Endothelial cell of umbilical vein (primary cell): ENCODE data around the gene CFAP61. TPM values are rescaled to one million over a fixed set of nuclear protein-coding genes. Genes with fewer than 3 reads are reported as not detected.

Source experiments
- BruUV-seq: library from RNA; stranded (reverse); fragments of 400-500 nt; replicated peaks from 2 replicates; lab custom pipeline; 2021; lab: Mats Ljungman, UMichigan
- CTCF ChIA-PET: fragments of 300-600, 350-600 bp; sonication (Branson Sonifier 250); formaldehyde crosslinking; loops from one replicate; lab custom pipeline; 2021; ENCODE audit warnings: antibody characterized with exemption, inconsistent platforms; lab: Charles Lee
- POLR2A ChIA-PET: fragments of 300-600, 350-600 bp; sonication (Branson Sonifier 250); formaldehyde crosslinking; loops from one replicate; lab custom pipeline; 2021; ENCODE audit warnings: antibody characterized with exemption, inconsistent platforms; lab: Charles Lee
- DNase-seq: peaks from one replicate; pipeline ENCODE4 v3.0.0-alpha.2; 2011; ENCODE audit warnings: low read depth, low spot score
- FAIRE-seq: peaks from 2 replicates; lab custom pipeline; 2011; peaks lifted over from hg19 to GRCh38; lab: Jason Lieb, UNC
- H2AFZ ChIP-seq: 2 replicates; pipeline ENCODE4 v1.6.0; 2012; ENCODE audit warnings: low read depth, low read length, control low read depth, inconsistent platforms
- H3K27ac ChIP-seq: 2 replicates; pipeline ENCODE4 v1.5.1; 2011; ENCODE audit warnings: low read depth, mild to moderate bottlenecking, control low read depth, low read length, moderate library complexity; ENCODE audit not compliant: insufficient read depth
- H3K27me3 ChIP-seq, 2 experiments: 2 replicates each; pipeline versions ENCODE4 v1.6.0 to v1.6.1; 2011; ENCODE audit warnings: low read length in 2 of 2, mixed read lengths in 1 of 2; ENCODE audit not compliant: control insufficient read depth in 2 of 2, insufficient read depth in 2 of 2
- H3K36me3 ChIP-seq, 2 experiments: 2 replicates in 1 of 2; 3 replicates in 1 of 2; pipeline ENCODE4 v1.5.1; 2011; ENCODE audit warnings: low read length in 2 of 2, mild to moderate bottlenecking in 1 of 2, moderate library complexity in 1 of 2; ENCODE audit not compliant: control insufficient read depth in 2 of 2, insufficient read depth in 2 of 2; ENCODE audit errors: extremely low read depth in 1 of 2
- H3K4me1 ChIP-seq: 3 replicates; pipeline ENCODE4 v1.5.1; 2011; ENCODE audit warnings: mild to moderate bottlenecking, low read length; ENCODE audit not compliant: control insufficient read depth, insufficient read depth; ENCODE audit errors: extremely low read depth
- H3K4me2 ChIP-seq: 2 replicates; pipeline ENCODE4 v1.6.1; 2011; ENCODE audit warnings: low read length, control low read depth, mixed read lengths; ENCODE audit not compliant: insufficient read depth
- H3K4me3 ChIP-seq, 3 experiments: fragments of 200-600 bp in 1 of 3; sonication (generic), shearing (Covaris generic) in 1 of 3; replicated peaks in 1 of 3; 2 replicates each; pipeline ENCODE4 v1.5.1; 2011 to 2016; ENCODE audit warnings: control low read depth in 3 of 3, low read length in 3 of 3, mild to moderate bottlenecking in 2 of 3, inconsistent platforms in 1 of 3, low read depth in 1 of 3, moderate library complexity in 1 of 3; ENCODE audit not compliant: insufficient read depth in 1 of 3
- H3K79me2 ChIP-seq: 2 replicates; pipeline ENCODE4 v1.6.0; 2012; ENCODE audit warnings: low read length, inconsistent platforms; ENCODE audit not compliant: control insufficient read depth, insufficient read depth
- H3K9ac ChIP-seq: replicated peaks from 2 replicates; pipeline ENCODE3; 2011; ENCODE audit warnings: low read length, control low read depth; ENCODE audit not compliant: insufficient read depth; ENCODE audit errors: extremely low read depth
- H3K9me1 ChIP-seq: replicated peaks from 3 replicates; pipeline ENCODE4 v1.6.0; 2011; ENCODE audit warnings: mild to moderate bottlenecking, low read length; ENCODE audit not compliant: control insufficient read depth, insufficient read depth; ENCODE audit errors: extremely low read depth
- H3K9me3 ChIP-seq: replicated peaks from 2 replicates; pipeline ENCODE4 v1.5.1; 2012; ENCODE audit warnings: low read length, inconsistent platforms; ENCODE audit not compliant: control insufficient read depth, insufficient read depth
- H4K20me1 ChIP-seq: replicated peaks from 2 replicates; pipeline ENCODE3; 2011; ENCODE audit warnings: mild to moderate bottlenecking, low read length; ENCODE audit not compliant: control insufficient read depth, insufficient read depth; ENCODE audit errors: extremely low read depth
- CTCF ChIP-seq, 2 donors: IDR thresholded peaks; 1 replicate in 1 of 2; 2 replicates in 1 of 2; pipeline ENCODE4 v1.5.1; 2011; ENCODE audit warnings: low read length in 2 of 2, mild to moderate bottlenecking in 2 of 2, moderate library complexity in 2 of 2, control low read depth in 1 of 2, inconsistent platforms in 1 of 2, low read depth in 1 of 2; ENCODE audit not compliant: insufficient read depth in 1 of 2; ENCODE audit errors: extremely low read depth in 1 of 2
- EZH2 ChIP-seq: IDR thresholded peaks from 2 replicates; pipeline ENCODE4 v1.6.1; 2012; ENCODE audit warnings: borderline replicate concordance, low read depth, mild to moderate bottlenecking, moderate library complexity, low read length, inconsistent platforms; ENCODE audit not compliant: severe bottlenecking
- FOS ChIP-seq: IDR thresholded peaks from 2 replicates; pipeline ENCODE4 v1.6.1; 2011; ENCODE audit warnings: mild to moderate bottlenecking, low read length, moderate library complexity, borderline replicate concordance; ENCODE audit not compliant: insufficient read depth
- GATA2 ChIP-seq: IDR thresholded peaks from 2 replicates; pipeline ENCODE4 v1.7.0; 2011; ENCODE audit warnings: low read depth, mild to moderate bottlenecking, moderate library complexity, mixed read lengths, low read length; ENCODE audit not compliant: insufficient read length, insufficient read depth
- JUN ChIP-seq: IDR thresholded peaks from 2 replicates; pipeline ENCODE4 v1.6.1; 2011; ENCODE audit warnings: borderline replicate concordance, low read depth; ENCODE audit not compliant: insufficient read length, insufficient read depth
- MAX ChIP-seq: IDR thresholded peaks from 2 replicates; pipeline ENCODE4 v1.6.1; 2011; ENCODE audit not compliant: insufficient read depth, insufficient read length
- MYC ChIP-seq: IDR thresholded peaks from one replicate; pipeline ENCODE4 v1.6.1; 2011; ENCODE audit warnings: mild to moderate bottlenecking, low read depth, low read length
- POLR2A ChIP-seq: IDR thresholded peaks from 2 replicates; pipeline ENCODE4 v1.6.1; 2012; ENCODE audit warnings: low read depth, mild to moderate bottlenecking, control low read depth, low read length
- POLR2AphosphoS5 ChIP-seq: IDR thresholded peaks from 2 replicates; pipeline ENCODE4 v1.6.1; 2012; ENCODE audit warnings: low read depth, mild to moderate bottlenecking, control low read depth, low read length, moderate library complexity; ENCODE audit not compliant: insufficient read depth
- dilution Hi-C: fragments of 300-500 bp; cut with MboI; formaldehyde crosslinking; loops from one replicate; pipeline ENCODE4 v1.15.0; 2019; ENCODE audit warnings: low sequenced_read_pairs; ENCODE audit not compliant: extremely low pct_ligation_motif_present
- intact Hi-C: fragments of 100-400 bp; cut with micrococcal nuclease; formaldehyde crosslinking; loops from one replicate; pipeline ENCODE4 v1.10.0; 2022
- polyA plus RNA-seq, 4 experiments: library from polyadenylated mRNA; depleted of rRNA in 3 of 4; stranded (reverse) in 3 of 4; unstranded in 1 of 4; fragments of >200 nt; gene quantifications; 2 replicates each; pipeline versions ENCODE4 v1.2.1 to v1.2.3, GENCODE V29; 2011 to 2012; ENCODE audit warnings: missing spikeins in 1 of 4
- total RNA-seq: library from RNA; stranded (reverse); gene quantifications from 2 replicates; pipeline ENCODE4 v1.2.3, GENCODE V29; 2021

CFAP61 gene
- total and polyA plus RNA-seq, 2 donors (not counting 3 experiments of a cell fraction or from before 2014, with no cell fraction given) = not detected

- intact Hi-C loops (no loop called here), dilution Hi-C loops (no loop called here)
- Histone ChIP-seq H3K27me3 (no peaks in the 10 kb centered on the region), H3K9ac (no peak overlapping the region), H3K4me2 (no peak overlapping the region), H3K4me1 (no peaks in the 10 kb centered on the region), H3K4me3 (no peak overlapping the region), H3K9me1 (no peaks in the 10 kb centered on the region), H3K79me2 (no peaks in the 10 kb centered on the region), H3K27ac (no peak overlapping the region), H4K20me1 (no peaks in the 10 kb centered on the region), H2AFZ (no peak overlapping the region), H3K9me3 (no peaks in the 10 kb centered on the region), H3K36me3 (no peaks in the 10 kb centered on the region)
- POLR2A ChIA-PET = no interaction called here
- no peak for DNase-seq
- no TSS peak for BruUV-seq
- TF ChIP-seq JUN (no peak), CTCF (IDR thresholded peaks at IDR 0.05; ENCODE audit: extremely low read depth in 1 of 2, insufficient read depth in 1 of 2, low read depth in 1 of 2, low read length in 2 of 2) (no peak), MAX (no peak), POLR2AphosphoS5 (no peak), POLR2A (no peak), GATA2 (no peak), EZH2 (no peak), MYC (no peak), FOS (no peak)
- FAIRE-seq = no peak
- CTCF ChIA-PET = no interaction called here
Measured at GRCh38 chr20:20297181-20297580, 244.8 kb downstream of the CFAP61 start.
